ENCODE data around the gene CLDN22. TPM values are rescaled to one million over a fixed set of nuclear protein-coding genes. Genes with fewer than 3 reads are reported as not detected.

The CLDN22 gene
- total and polyA plus RNA-seq, 9 of the 15 experiments (the other 6 are each of a cell fraction or from before 2014, with no cell fraction given), result 0.21 TPM; not detected in 8

GRCh38 chr4:183329954-183330742 is 10.1 kb upstream of the CLDN22 start (continued):
- TF ChIP-seq ZNF609 (CRISPR knock-in tag; IDR thresholded peaks at IDR 0.05; ENCODE audit: borderline replicate concordance) (no peak), MTA1 (IDR thresholded peaks at IDR 0.05; ENCODE audit: borderline replicate concordance) (no peak), ZNF3 (CRISPR knock-in tag; IDR thresholded peaks at IDR 0.05) (no peak), CBFA2T3 (IDR thresholded peaks at IDR 0.05) (no peak), SAFB (IDR thresholded peaks at IDR 0.05; ENCODE audit: borderline replicate concordance, low read depth, low read length) (no peak), SMC3 (conservative IDR thresholded peaks at IDR 0.05; ENCODE audit: insufficient read depth, low read depth, low read length) (no peak), ETV1 (tag; conservative IDR thresholded peaks at IDR 0.05; ENCODE audit: low read depth) (no peak), POLR3G (IDR thresholded peaks at IDR 0.05; ENCODE audit: extremely low read depth, insufficient read length, insufficient replicate concordance) (no peak), RAD51 (IDR thresholded peaks at IDR 0.05; ENCODE audit: borderline replicate concordance, low read depth) (no peak), SIN3A (IDR thresholded peaks at IDR 0.05; ENCODE audit: borderline replicate concordance in 2 of 2, control insufficient read depth in 1 of 2, low read depth in 2 of 2, low read length in 2 of 2) (no peak), RBM14 (IDR thresholded peaks at IDR 0.05; ENCODE audit: borderline replicate concordance, insufficient read depth, low read depth, low read length) (no peak), MAZ (CRISPR knock-in tag; conservative IDR thresholded peaks at IDR 0.05 in 1 of 2, IDR thresholded peaks at IDR 0.05 in 1 of 2) (no peak), DPF2 (IDR thresholded peaks at IDR 0.05) (no peak), MEIS2 (IDR thresholded peaks at IDR 0.05; ENCODE audit: partially characterized antibody) (no peak), XRCC5 (IDR thresholded peaks at IDR 0.05; ENCODE audit: low read depth, low read length) (no peak), AFF1 (IDR thresholded peaks at IDR 0.05; ENCODE audit: low read depth in 1 of 2, partially characterized antibody in 2 of 2) (no peak)

Measured in K562 (cell line).